ENCODE data around the gene FBXW7. TPM values are rescaled to one million over a fixed set of nuclear protein-coding genes. Genes with fewer than 3 reads are reported as not detected.

FBXW7 gene
- total RNA-seq, 1 donor from 2014 or later: 61.1 TPM

DNA sequence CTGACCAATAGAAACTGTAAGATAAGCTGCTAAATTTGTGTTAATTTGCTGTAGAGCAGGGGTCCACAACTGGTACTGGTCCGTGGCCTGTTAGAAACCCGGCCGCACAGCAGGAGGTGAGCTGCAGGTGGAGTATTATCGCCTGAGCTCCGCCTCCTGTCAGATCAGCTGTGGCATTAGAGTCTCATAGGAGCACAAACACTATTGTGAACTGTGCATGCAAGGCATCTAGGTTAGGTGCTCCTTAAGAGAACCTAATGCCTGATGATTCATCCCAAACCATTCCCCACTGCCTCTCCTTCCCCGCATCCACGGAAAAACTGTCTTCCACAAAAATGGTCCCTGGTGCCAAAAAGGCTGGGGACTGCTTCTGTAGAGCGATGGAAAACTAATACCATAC lies 19.7 kb downstream of the FBXW7 start:
- intact Hi-C loops (cut with DNase I): no loop called here
- Histone ChIP-seq H3K36me3 (no peaks in the 10 kb centered on the region), H3K4me3 (no peak overlapping the region), H3K4me1 (peaks cover 5% of the 10 kb centered on the region), H3K9me3 (no peaks in the 10 kb centered on the region), H3K27me3 (no peaks in the 10 kb centered on the region), H3K27ac (no peak overlapping the region)
- no peak for DNase-seq (ENCODE audit: extremely low spot score in 2 of 2)
- no peak for TF ChIP-seq POLR2AphosphoS5 (IDR thresholded peaks at IDR 0.05; ENCODE audit: insufficient read depth in 1 of 2, low read depth in 1 of 2)
- TF ChIP-seq, protein P1, sequence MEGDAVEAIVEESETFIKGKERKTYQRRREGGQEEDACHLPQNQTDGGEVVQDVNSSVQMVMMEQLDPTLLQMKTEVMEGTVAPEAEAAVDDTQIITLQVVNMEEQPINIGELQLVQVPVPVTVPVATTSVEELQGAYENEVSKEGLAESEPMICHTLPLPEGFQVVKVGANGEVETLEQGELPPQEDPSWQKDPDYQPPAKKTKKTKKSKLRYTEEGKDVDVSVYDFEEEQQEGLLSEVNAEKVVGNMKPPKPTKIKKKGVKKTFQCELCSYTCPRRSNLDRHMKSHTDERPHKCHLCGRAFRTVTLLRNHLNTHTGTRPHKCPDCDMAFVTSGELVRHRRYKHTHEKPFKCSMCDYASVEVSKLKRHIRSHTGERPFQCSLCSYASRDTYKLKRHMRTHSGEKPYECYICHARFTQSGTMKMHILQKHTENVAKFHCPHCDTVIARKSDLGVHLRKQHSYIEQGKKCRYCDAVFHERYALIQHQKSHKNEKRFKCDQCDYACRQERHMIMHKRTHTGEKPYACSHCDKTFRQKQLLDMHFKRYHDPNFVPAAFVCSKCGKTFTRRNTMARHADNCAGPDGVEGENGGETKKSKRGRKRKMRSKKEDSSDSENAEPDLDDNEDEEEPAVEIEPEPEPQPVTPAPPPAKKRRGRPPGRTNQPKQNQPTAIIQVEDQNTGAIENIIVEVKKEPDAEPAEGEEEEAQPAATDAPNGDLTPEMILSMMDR (IDR thresholded peaks at IDR 0.05): no peak
- TF ChIP-seq POLR2A (IDR thresholded peaks at IDR 0.05): no peak

DNA sequence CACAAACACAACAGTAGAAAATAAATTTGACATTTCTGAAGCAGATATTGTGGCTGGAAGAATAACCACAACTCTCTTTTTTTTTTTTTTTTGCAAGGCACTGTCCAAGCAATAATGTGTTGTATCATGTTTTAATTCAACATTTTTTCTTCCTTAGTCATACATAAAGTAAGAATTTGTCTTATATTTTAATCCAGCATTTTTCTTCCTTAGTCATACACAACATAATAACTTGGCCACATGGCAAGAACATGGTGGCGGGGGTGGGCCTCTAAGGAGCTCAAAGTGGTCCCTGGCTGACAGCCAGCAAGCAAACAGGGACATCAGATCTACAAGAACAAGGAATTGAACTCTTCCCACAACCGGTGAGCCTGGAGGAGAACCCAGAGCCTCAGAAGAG lies 20.2 kb downstream of the FBXW7 start:
- H3K27ac ChIP-seq: no peak overlapping the region
- intact Hi-C loops (cut with DNase I): no loop called here
- no peak for DNase-seq (ENCODE audit: extremely low spot score in 2 of 2)
- H3K4me3 ChIP-seq: no peak overlapping the region
- H3K27me3 ChIP-seq: no peaks in the 10 kb centered on the region
- peaks cover 5% of the 10 kb centered on the region for H3K4me1 ChIP-seq
- H3K9me3 ChIP-seq: no peaks in the 10 kb centered on the region
- no peaks in the 10 kb centered on the region for H3K36me3 ChIP-seq
- TF ChIP-seq POLR2AphosphoS5 (IDR thresholded peaks at IDR 0.05; ENCODE audit: insufficient read depth in 1 of 2, low read depth in 1 of 2) (no peak), POLR2A (IDR thresholded peaks at IDR 0.05) (no peak)
- TF ChIP-seq, protein P1 (IDR thresholded peaks at IDR 0.05): no peak

- no peaks in the 10 kb centered on the region for H3K9me3 ChIP-seq
- peaks cover 5% of the 10 kb centered on the region for H3K4me1 ChIP-seq
- no peaks in the 10 kb centered on the region for H3K27me3 ChIP-seq
- no peak overlapping the region for H3K27ac ChIP-seq
- no peak for DNase-seq (ENCODE audit: extremely low spot score in 2 of 2)
- intact Hi-C loops (cut with DNase I): no loop called here
- H3K4me3 ChIP-seq: no peak overlapping the region
- TF ChIP-seq POLR2AphosphoS5 (IDR thresholded peaks at IDR 0.05; ENCODE audit: insufficient read depth in 1 of 2, low read depth in 1 of 2) (no peak), POLR2A (IDR thresholded peaks at IDR 0.05) (no peak)
- TF ChIP-seq, protein P1 (IDR thresholded peaks at IDR 0.05): no peak
- no peaks in the 10 kb centered on the region for H3K36me3 ChIP-seq
Observed at GRCh38 chr4:152514356-152514755, 21.5 kb downstream of the FBXW7 start.

- Histone ChIP-seq H3K27me3 (no peaks in the 10 kb centered on the region), H3K27ac (no peak overlapping the region), H3K9me3 (no peaks in the 10 kb centered on the region), H3K36me3 (no peaks in the 10 kb centered on the region), H3K4me1 (peaks cover 5% of the 10 kb centered on the region), H3K4me3 (no peak overlapping the region)
- no peak for DNase-seq (ENCODE audit: extremely low spot score in 2 of 2)
- TF ChIP-seq, protein P1 (IDR thresholded peaks at IDR 0.05): no peak
- TF ChIP-seq POLR2A (IDR thresholded peaks at IDR 0.05) (no peak), POLR2AphosphoS5 (IDR thresholded peaks at IDR 0.05; ENCODE audit: insufficient read depth in 1 of 2, low read depth in 1 of 2) (no peak)
- intact Hi-C loops (cut with DNase I): no loop called here
Observed at GRCh38 chr4:152513078-152513477, 22.8 kb downstream of the FBXW7 start.

DNA sequence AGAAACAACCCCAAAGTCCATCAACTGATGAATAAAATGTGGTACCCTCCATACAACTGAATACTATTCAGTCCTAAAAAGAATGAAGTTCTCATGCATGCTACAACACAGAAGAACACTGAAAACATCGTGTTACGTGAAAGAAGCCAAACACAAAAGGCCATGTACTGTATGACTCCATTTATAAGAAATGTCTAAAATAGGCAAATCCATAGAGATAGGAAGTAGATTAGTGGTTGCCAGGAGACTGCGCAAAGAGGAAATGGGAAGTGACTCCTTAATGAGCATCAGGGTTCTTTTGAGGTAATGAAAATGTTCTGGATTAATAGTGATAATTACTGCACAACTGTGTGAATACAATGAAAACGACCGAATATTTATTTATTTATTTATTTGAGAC lies 23.4 kb downstream of the FBXW7 start:
- Histone ChIP-seq H3K27me3 (no peaks in the 10 kb centered on the region), H3K4me1 (peaks cover 5% of the 10 kb centered on the region), H3K4me3 (no peak overlapping the region), H3K9me3 (no peaks in the 10 kb centered on the region), H3K36me3 (no peaks in the 10 kb centered on the region), H3K27ac (no peak overlapping the region)
- TF ChIP-seq POLR2A (IDR thresholded peaks at IDR 0.05): no peak
- TF ChIP-seq POLR2AphosphoS5 (IDR thresholded peaks at IDR 0.05; ENCODE audit: insufficient read depth in 1 of 2, low read depth in 1 of 2): no peak
- TF ChIP-seq, protein P1 (IDR thresholded peaks at IDR 0.05): no peak
- no peak for DNase-seq (ENCODE audit: extremely low spot score in 2 of 2)
- intact Hi-C loops (cut with DNase I): no loop called here
